PC-9 (cell line): ENCODE measurements around the gene NINJ1.

Source experiments
- EZH2 ChIP-seq: fragments of 200-600 bp; sonication (generic); IDR thresholded peaks from 2 replicates; pipeline ENCODE4 v1.8.0; 2017; ENCODE audit warnings: antibody characterized with exemption, low read depth
- TF ChIP-seq, protein P1 (sequence below): fragments of 200-600 bp; sonication (generic); conservative IDR thresholded peaks from 2 replicates; pipeline ENCODE4 v1.6.1; 2017; ENCODE audit warnings: mixed run types, antibody characterized with exemption, mild to moderate bottlenecking, moderate library complexity

DNA sequence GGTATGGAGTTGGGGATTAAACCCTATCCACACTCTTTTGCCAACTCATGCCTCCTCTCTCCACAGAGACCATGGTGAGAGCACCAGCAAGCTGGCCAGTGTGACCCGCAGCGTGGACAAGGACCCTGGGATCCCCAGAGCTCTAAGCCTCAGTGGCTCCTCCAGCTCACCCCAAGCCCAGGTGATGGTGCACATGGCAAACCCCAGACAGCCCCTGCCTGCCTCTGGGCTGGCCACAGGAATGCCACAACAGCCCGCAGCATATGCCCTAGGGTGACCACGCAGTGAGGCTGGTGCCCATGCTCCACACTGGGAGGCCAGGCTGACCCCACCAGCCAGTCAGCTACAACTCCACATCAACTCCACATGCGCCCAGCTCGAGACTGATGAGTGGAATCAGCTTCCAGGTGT is 49.6 kb downstream of the NINJ1 start:
- TF ChIP-seq EZH2: no peak
- TF ChIP-seq, protein P1, sequence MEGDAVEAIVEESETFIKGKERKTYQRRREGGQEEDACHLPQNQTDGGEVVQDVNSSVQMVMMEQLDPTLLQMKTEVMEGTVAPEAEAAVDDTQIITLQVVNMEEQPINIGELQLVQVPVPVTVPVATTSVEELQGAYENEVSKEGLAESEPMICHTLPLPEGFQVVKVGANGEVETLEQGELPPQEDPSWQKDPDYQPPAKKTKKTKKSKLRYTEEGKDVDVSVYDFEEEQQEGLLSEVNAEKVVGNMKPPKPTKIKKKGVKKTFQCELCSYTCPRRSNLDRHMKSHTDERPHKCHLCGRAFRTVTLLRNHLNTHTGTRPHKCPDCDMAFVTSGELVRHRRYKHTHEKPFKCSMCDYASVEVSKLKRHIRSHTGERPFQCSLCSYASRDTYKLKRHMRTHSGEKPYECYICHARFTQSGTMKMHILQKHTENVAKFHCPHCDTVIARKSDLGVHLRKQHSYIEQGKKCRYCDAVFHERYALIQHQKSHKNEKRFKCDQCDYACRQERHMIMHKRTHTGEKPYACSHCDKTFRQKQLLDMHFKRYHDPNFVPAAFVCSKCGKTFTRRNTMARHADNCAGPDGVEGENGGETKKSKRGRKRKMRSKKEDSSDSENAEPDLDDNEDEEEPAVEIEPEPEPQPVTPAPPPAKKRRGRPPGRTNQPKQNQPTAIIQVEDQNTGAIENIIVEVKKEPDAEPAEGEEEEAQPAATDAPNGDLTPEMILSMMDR: no peak
